SIG-M5 (cell line): ENCODE results near the gene GBX1.

Experiments
- DNase-seq: peaks from one replicate; lab custom pipeline; 2025; lab: John Stamatoyannopoulos, UW

GBX1 gene

DNA sequence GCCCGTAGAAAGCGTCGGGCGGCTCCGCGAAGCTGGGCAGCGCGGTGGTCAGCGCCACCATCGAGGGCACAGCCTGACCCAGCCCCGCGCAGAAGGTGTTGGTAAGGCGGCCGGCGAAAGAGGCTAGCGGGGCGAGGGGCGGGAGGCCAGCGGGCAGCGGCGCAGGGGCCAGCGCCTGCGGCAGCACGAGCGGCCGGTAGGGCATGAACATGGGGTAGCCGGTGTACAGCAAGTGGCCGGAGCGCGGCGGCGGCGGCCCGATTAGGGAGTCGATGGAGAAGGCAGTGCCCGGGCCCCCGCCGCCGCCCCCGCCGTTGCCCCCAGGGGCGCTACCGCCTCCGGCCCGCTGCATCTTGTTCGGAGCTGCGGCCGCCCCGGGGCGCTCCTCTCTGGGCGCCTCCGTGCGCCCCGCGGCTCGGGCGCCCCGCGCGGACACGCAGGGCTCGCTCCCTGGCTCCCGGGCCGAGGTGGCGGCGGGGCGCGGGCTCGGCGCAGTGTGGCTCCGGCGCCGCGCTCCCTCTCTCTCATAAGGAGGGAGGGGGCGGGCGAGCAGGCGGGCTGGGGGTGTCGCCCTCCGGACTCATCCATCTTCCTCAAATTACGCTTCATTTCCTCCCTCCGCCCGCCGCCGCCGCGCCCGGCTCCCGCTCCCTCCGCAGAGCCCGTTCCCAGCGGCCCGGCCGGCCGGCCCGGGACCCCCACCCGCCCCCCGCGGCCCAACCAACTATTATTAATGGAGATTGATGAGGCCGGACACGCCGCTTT lies at the start of gene GBX1:
TSS of gene GBX1 (minus strand) at position 498 of the 765 bp plus-strand sequence. CDS start at position 352, 146 bp downstream.
- no peak for DNase-seq

DNA sequence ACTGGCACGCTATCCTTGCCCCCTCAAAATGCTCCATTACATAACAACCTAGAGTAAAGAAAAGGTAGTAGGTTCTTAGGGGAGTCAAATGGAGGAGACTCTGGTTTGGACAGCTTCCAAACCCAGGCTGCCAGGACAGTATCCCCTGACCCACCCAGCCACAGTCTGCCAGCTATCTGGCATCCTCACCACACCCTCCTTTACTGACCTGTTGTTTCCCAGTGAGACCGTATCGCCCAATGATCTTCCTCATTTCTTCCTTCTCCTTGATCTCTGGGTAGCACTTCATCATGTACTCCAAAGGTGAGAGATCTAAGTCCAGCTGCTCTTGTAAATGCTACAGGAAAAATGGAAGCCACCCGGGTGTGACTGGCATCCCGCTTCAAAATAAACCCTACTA lies 47.9 kb upstream of the GBX1 start:
- DNase-seq: no peak

DNA sequence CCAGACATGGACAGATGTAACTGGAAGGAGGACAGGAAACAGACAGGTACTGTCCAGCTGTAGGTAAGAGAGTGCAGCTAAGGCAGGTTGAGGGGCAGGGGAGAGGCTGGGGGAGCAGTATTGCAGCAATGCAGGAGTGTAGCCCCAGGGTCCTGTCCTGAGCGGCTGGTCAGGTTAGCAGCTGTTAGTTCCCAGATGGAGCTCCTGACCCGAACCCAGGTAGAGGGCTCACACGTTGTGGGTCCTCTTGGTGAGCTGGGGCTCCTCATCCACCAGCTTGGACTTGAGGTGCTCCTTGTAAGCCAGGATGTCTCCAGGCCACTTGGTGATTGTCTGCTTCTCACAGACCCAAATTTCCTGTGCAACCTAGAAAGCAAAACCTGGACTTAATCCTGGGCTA lies 46.3 kb upstream of the GBX1 start:
- no peak for DNase-seq

DNA sequence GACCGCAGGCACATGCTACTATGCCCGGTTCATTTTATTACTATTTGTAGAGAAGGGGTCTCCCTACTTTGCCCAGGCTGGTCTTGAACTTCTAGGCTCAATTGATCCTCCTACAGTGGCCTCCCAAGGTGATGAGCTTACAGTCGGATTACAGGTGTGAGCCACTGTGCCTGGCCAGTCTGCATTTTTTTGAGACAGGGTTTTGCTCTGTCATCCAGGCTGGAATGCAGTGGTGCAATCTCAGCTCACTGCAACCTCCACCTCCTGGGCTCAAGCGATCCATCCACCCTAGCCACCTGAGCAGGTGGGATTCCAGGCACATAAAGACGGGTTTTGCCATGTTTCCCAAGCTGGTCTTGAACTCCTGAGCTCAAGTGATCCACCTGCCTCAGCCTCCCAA lies 45.1 kb upstream of the GBX1 start:
- no peak for DNase-seq

DNA sequence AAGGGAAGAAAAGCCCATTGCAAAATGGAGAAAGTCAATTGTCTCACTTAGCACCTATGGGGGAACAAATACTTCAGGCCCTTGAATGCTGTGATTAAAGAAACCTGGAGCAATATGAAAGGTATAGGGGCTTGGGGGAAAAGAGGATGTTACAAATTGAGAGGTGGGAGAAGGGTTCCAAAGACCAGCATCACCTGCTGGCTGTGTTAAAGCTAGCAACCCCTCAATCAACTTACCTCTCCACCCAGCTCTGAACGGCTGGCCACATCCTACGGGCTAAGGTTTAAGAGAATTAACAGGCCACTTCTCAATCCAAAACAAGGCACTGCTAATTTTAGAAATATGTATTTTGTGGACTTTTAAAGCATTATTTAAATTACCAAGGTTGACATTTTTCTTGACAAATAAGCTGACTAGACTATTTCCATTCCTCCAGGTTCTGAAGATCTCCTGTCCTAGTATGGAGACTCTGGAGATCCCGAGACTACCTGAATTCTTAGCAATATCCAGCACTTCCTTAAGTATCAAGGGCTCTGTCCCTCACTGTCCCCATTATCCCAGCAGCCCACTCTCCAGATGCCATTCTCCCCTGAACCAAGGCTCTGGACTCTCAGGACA lies 43.8 kb upstream of the GBX1 start:
- no peak for DNase-seq

DNA sequence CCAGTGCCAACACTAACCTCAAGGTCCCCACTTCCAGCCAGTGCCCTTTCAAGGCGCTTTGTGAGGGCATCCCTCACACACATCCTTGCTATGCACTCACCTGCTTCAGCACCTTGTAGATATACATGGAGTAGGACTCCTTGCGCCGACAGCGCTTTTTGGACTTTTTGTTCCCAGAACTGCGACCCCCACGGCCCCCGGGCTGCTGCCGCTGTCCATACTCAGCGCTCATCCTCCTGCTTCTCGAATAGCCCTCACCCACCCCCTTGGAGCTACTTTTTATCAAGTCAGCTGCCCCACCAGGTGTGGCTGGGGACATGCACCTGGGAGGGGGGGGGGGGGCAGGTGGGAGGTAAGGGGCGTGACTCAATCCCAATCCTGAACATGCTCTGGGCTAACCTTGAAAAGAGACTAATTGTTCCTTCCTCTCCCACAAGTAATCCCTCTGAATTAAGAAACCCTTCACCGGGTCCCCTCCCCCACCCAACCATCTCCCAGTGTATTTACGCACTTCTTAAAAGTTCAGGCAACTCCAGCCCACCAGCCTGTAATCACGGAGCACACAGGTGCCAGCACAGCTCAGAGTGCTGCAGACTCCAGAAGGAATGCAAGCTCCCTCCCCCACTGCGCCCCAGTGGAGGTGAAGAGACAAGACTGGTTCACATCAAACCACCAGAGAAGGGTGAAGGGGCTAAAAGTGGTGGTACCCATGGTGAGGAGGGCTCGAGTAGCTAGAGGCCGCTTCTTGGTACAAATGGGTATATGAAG lies 42.8 kb upstream of the GBX1 start, which contains the start of gene H2BK1:
TSS of gene H2BK1 (minus strand) at position 402 of the 768 bp plus-strand sequence. CDS start at position 232, 170 bp downstream.
- no peak for DNase-seq

DNA sequence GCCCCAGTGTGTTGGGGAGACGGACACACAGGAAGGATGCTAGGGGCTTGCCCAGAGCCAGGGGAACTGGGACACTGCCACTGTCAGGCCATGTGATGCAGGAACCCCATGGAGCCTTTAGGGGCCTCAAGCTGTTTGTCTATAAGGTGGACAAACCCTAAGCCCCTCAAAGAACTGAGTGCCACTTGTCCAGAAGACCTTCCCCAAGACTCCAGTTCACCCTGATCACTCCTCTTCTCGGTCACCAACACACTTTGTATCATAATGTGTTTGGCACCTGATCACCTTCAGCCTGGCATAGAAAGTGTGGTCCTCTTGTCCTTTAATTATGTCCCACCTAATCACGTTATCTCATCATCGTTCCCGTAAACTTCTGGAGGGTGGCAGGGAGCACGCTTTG lies 42.1 kb upstream of the GBX1 start:
- no peak for DNase-seq

DNA sequence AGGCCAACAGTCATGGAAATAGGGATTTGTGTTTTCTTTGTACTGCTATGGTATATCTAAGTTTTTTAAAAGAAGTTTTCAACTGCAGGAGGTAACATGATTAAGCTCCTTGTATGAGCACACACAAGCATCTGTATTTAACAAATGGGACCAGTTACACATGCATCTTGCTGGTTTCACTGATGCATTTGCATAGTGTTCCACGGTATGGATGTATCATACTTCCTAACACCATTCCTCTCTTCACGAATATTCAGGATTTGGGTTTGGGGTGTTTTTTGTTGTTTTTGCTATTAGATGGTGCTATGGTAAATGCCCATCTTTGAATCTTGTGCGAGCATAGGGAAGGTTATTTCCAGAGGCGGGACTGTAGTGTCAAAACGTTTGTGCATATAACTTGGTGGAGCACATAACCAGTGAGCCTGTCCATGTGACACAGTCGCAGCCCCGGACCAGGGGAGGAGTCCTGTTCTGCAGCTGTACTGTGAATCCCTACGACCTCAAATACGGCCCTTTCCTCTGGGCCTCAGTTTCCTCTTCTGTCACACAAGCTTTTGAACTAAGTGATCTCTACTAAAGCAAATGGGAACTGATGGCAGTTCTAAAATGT lies 40.9 kb upstream of the GBX1 start:
- no peak for DNase-seq

DNA sequence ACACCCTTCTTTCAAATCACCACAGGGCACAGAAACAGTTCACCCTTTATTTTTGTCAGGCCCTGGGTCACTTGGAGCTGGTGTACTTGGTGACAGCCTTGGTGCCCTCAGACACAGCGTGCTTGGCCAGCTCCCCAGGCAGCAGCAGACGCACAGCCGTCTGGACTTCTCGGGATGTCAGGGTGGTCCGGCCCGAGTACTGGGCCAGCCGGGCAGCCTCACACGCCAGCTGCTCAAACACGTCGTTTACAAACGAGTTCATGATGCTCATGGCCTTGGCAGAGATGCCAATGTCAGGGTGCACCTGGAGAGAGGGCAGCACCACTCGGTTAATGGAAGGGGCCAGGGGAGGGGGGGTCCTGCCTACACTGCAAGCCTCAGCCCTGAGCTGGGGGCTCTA lies 40.3 kb upstream of the GBX1 start:
- DNase-seq: no peak

DNA sequence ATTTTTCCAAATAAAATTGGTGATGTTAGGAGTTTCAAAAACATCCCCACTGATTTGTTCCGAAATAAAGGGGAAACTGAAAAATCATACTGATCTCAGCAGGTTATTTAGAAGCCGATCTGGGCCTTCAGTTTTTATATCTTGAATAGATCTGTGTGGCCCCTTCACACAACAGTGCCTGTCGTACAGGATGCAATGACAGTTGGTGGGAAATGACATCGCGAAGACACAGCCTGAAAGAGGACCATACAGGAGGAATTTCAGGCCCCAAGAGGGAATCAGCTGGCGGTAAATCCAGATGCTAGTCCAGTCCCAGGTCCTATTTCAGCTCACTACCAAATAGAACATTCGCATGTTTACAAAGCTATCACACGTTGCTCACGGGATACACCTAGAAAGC lies 39.8 kb upstream of the GBX1 start:
- no peak for DNase-seq

DNA sequence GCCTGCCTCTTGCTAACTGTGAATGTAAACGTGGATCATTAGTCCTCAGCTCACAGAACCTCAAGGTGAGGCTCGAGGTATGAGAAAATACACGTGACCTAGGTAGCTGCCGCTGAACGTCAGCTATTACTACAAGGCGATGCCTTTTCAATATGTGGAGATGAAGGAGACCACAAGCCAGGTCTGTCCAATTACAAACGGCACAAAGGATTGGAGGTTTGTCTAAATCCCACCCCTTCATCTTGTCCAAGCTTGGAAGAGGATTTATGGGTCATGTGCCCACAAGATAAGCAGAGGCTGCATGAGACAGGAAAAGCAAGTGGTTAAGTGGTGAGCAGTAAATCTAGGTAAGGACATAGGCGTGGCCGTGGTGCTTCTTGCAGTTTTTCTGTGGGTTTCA lies 39.4 kb upstream of the GBX1 start:
- no peak for DNase-seq

DNA sequence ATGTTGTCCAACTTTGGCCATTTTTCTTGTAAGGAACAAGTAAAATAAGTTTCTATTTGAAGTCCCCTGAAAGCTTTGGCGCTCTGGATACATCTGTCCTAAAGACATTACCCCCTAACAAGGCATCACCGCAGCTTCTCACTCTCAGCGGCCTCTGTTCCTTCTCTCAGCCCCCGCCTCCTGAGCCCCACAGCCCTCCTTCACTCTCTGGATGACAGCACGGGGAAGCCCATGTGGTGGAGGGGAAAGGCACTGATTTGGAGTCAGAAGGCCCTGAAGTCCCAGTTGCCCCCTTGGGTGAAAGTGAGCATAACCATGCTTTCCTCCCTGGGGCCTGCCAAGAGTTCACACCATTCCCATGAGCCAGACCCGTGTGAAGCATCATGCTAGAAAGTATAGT lies 38.2 kb upstream of the GBX1 start:
- DNase-seq: no peak

DNA sequence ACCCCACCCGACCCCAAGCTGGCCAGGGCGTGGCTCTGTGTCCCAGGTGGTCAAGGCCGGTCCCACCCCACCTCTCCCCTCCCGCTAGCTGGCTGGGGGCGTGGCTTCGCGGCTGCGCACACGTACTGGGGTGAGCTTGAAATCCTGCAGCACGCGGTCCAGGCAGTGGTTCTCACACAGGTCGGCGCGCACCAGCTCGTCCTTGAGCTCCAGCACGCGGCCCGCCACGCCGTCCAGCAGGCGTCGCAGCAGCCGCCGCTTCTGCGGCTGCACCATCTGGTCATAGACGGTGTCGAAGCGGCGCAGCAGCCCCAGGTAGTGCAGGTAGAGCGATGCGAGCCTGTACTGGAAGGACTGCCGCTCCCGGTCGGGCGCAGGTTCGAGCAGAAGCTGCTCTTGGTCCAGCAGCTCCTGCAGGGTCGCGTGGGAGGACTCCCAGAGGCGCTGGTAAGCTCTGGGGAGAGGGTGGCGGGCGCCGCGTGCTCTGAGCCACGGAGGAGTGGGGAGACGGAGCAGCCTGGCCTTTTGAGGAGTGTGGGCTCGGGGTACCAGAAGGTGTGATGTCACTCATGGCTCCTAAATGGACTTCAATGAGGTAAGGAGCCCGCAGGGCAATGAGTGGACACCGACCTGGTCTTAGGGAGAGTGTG lies 37.0 kb upstream of the GBX1 start:
- DNase-seq: no peak

DNA sequence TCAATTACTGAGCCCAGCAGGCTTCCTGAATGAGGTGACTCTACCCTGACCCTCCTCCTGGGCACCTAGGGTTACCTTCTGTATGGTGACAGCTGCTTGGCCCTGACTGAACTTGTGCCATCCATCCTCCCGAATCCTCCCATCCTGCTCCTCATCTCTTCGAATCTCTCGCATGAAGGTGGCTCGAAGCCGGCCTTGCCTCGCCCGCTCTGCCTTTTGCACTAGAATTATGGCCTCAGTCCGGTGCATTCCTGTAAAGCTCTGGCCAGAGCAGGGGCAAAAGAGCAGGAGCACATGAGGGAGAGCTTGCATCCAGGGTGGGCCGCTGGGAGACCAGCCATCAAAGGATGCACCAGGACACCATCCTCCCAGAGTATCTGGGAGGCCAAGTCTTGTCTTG lies 35.3 kb upstream of the GBX1 start:
- no peak for DNase-seq

DNA sequence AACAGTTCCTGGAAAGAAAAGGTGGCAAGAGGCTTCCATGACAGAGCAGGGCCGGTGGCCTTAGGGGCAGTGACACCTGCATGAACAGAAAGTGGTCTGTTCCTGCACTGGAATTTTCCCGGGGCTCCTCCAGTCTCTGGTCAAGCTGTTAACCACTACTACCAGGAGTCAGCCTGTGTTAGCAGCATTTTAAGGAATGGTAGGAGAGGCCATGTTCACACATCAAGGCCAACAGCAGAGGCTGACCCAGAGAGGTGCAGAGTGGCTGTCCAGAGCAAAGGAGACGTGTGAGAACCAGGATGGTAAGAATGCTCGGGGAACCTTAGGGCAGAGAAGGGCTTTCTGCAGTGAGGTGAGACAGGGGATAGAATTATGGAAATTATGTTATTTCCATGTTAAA lies 34.3 kb upstream of the GBX1 start:
- DNase-seq: no peak

DNA sequence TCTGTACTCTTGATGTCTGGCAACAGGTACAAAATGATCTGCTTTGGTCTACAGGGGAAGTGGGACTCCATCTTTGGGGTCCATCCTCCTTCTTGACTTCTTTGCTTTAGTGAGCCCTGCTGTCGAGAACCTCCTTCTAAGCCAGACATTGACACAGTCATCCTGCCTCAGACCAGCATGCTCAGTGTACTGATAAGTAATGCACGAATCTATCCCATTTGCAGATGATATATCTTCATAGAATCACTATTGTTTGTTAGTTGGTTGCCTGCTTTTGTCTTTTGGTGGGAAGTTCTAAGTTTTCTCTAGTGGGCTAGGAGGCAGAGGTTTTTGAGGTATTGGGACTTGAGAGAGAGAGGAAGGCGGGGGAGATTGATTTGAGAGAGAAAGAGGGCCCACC lies 33.9 kb upstream of the GBX1 start:
- no peak for DNase-seq

DNA sequence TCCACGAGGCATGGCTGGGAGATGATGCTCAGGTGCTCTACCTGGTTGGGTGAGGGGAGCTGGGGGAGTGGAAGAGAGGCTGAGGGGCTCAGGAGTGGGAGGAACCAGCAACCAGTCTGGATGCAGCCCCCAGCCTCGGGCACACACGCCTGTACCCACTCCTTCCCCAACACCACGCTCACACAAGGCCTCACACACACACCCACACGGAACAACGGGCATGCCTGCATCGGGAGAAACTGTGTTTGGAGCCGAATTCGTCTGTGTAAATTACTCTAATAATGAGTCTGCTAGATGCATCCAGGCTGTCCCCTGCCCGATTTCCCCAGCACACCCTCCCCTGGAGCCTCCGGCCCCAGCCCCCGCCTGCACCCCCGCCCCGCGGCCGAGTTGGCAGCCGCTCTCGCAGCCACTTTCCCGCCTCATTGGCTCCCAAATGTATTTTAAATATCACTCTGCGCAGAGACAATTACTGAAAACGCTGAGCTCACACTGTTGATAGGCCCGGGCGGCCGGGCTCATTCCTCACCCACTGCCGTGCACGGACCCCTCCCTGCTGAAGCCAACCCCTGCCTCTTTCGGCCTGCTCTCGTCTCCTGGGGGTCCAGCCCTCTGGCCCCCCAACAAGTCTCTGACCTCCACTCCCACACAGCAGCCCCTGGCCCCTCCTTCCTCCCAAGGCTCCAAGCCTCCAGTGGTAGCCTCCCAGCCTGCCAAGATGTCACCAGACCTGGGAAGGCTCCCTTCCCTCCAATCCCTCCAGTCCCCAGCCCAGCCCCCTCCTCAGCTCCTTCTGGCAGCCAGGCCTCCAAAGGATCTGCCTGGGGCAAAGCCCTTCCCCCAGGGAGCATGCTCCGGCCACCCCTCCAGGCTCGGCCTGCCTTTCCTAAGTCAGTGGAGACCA lies 31.7 kb upstream of the GBX1 start:
- DNase-seq: no peak

DNA sequence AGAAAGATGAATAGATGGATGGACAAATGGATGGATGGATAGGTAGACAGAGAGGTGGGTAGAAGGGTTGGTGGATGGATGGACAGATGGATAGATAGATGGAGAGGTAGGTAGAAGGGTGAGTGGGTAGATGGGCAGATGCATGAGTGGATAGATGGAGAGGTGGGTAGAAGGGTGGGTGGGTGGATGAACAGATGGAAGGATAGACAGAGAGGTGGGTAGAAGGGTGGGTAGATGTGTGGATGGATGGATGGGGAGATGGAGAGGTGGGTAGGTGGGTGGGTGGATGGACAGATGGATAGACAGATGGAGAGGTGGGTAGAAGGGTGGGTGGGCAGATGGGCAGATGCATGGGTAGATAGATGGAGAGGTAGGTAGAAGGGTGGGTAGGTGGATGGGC lies 30.4 kb upstream of the GBX1 start:
- DNase-seq: no peak

DNA sequence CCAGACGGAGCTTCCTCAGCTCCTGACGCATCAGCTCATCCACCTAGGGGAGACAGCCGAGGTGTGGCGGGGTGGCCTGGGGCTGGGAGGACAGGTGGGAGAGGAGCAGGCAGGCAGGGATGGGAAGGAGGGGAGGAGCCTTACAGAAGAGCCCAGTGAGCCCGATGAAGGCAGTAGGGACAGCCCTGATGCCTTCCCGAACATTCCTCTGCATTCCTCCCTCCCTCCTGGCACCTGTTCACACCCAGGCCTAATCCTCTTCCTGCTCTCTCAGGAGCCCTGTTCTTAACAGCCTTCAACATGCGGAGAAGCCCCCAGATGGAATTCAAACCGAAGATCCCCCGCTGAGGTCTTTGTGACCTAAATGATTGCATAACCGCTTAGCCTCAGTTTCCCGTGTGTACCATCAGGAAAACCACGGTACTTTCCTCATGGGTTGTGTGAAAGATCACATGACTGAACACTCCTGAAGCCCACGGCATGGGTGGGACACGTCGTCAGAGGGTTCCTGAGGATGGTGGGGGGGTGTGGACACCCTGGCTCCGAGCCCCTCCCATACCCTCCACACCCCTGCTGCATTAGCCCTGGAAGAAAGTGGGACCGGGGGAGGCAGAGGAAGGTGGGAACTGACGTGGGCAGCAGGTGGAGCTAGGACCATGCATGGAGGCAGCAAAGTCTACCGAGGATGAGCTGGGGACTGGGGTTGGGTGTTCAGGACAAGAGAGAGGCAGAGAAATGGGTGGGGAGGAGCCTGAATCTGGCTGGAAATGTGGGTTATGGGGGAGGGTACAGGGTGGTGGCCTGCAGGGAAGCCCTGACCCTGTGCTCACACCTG lies 28.3 kb upstream of the GBX1 start:
- no peak for DNase-seq

DNA sequence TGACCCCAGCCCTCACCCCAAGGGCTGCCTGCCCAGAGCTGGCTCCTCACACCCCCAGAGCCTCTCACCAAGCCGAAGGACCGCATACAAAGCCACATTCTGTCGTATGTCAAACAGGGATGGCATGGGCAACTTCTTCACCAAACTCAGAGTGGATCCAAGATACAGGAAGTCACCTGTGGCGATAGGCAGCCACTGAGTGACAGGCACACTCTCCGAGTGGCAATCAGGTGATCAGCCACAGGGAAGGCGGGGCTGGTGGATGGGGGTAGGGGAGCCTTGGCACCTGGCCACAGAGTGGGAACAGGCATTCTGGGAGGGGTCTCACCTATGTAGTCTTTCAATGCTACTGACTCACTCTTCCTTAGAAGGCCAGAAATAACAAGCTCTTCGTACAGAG lies 26.7 kb upstream of the GBX1 start:
- DNase-seq: no peak
